PC-9 (cell line): ENCODE measurements around the gene MMP24.

Experiments used
- EZH2 ChIP-seq: fragments of 200-600 bp; sonication (generic); IDR thresholded peaks from 2 replicates; pipeline ENCODE4 v1.8.0; 2017; ENCODE audit warnings: antibody characterized with exemption, low read depth
- TF ChIP-seq, protein P1 (sequence below): fragments of 200-600 bp; sonication (generic); conservative IDR thresholded peaks from 2 replicates; pipeline ENCODE4 v1.6.1; 2017; ENCODE audit warnings: mixed run types, antibody characterized with exemption, mild to moderate bottlenecking, moderate library complexity

GRCh38 chr20:35293303-35294292 is 67.1 kb downstream of the MMP24 start:
- TF ChIP-seq EZH2: no peak
- TF ChIP-seq, protein P1, sequence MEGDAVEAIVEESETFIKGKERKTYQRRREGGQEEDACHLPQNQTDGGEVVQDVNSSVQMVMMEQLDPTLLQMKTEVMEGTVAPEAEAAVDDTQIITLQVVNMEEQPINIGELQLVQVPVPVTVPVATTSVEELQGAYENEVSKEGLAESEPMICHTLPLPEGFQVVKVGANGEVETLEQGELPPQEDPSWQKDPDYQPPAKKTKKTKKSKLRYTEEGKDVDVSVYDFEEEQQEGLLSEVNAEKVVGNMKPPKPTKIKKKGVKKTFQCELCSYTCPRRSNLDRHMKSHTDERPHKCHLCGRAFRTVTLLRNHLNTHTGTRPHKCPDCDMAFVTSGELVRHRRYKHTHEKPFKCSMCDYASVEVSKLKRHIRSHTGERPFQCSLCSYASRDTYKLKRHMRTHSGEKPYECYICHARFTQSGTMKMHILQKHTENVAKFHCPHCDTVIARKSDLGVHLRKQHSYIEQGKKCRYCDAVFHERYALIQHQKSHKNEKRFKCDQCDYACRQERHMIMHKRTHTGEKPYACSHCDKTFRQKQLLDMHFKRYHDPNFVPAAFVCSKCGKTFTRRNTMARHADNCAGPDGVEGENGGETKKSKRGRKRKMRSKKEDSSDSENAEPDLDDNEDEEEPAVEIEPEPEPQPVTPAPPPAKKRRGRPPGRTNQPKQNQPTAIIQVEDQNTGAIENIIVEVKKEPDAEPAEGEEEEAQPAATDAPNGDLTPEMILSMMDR: no peak
